SK-N-SH (cell line): ENCODE measurements around the gene CEP55. TPM values are rescaled to one million over a fixed set of nuclear protein-coding genes. Genes with fewer than 3 reads are reported as not detected.

Experiments
- CTCF ChIA-PET: fragments of 300-600, 350-600 bp; formaldehyde crosslinking; extraction: SDS; loops from one replicate; lab custom pipeline; 2021; lab: Yijun Ruan, JAX
- POLR2A ChIA-PET: fragments of 350-600 bp; sonication (Branson Sonifier 250); formaldehyde crosslinking; extraction: SDS; loops from one replicate; lab custom pipeline; 2020; ENCODE audit warnings: antibody characterized with exemption, inconsistent platforms; lab: Yijun Ruan, JAX
- DNase-seq: peaks from one replicate; pipeline ENCODE4 v3.0.0; 2012
- H2AFZ ChIP-seq: fragments of 200-600 bp; sonication (generic); 2 replicates; pipeline ENCODE4 v1.8.1; 2016; ENCODE audit warnings: antibody characterized with exemption, mild to moderate bottlenecking, low read depth
- H3F3A ChIP-seq: fragments of 200-600 bp; sonication (generic); replicated peaks from 2 replicates; pipeline ENCODE3; 2016; ENCODE audit warnings: antibody characterized with exemption, mild to moderate bottlenecking; ENCODE audit not compliant: insufficient read depth
- H3K27ac ChIP-seq, 2 experiments: fragments of 200-500 bp in 1 of 2; fragments of 200-600 bp in 1 of 2; sonication (Bioruptor generic) in 1 of 2; sonication (generic), shearing (Covaris generic) in 1 of 2; 2 replicates each; pipeline versions ENCODE4 v1.5.1 to v1.6.1; 2014 to 2016; ENCODE audit warnings: low read depth in 2 of 2, inconsistent platforms in 1 of 2, low read length in 1 of 2, mild to moderate bottlenecking in 1 of 2, mixed read lengths in 1 of 2
- H3K27me3 ChIP-seq: fragments of 200-600 bp; sonication (generic), shearing (Covaris generic); 2 replicates; pipeline ENCODE4 v1.6.1; 2016; ENCODE audit warnings: mixed run types; ENCODE audit not compliant: insufficient read depth
- H3K36me3 ChIP-seq, 2 experiments: fragments of 200-500 bp in 1 of 2; fragments of 200-600 bp in 1 of 2; sonication (Bioruptor generic) in 1 of 2; sonication (generic) in 1 of 2; replicated peaks in 1 of 2; 2 replicates each; pipeline versions ENCODE3 to v1.5.1; 2014 to 2016; ENCODE audit warnings: low read length in 1 of 2, mild to moderate bottlenecking in 1 of 2; ENCODE audit not compliant: insufficient read depth in 2 of 2, control insufficient read depth in 1 of 2
- H3K4me1 ChIP-seq, 2 experiments: fragments of 200-500 bp in 1 of 2; fragments of 200-600 bp in 1 of 2; sonication (Bioruptor generic) in 1 of 2; sonication (generic), shearing (Covaris generic) in 1 of 2; 2 replicates each; pipeline versions ENCODE4 v1.5.1 to v1.6.1; 2014 to 2016; ENCODE audit warnings: low read depth in 1 of 2, low read length in 1 of 2, mixed run types in 1 of 2; ENCODE audit not compliant: insufficient read depth in 2 of 2, control insufficient read depth in 1 of 2
- H3K4me2 ChIP-seq: fragments of 200-600 bp; sonication (generic), shearing (Covaris generic); 2 replicates; pipeline ENCODE4 v1.6.1; 2017; ENCODE audit warnings: mixed run types
- H3K4me3 ChIP-seq, 2 experiments: fragments of 200-500 bp in 1 of 2; fragments of 200-600 bp in 1 of 2; sonication (Bioruptor generic) in 1 of 2; sonication (generic), shearing (Covaris generic) in 1 of 2; 2 replicates each; pipeline versions ENCODE4 v1.5.1 to v1.8.1; 2014 to 2016; ENCODE audit warnings: low read depth in 2 of 2, inconsistent platforms in 1 of 2, low read length in 1 of 2, mild to moderate bottlenecking in 1 of 2, mixed read lengths in 1 of 2, moderate library complexity in 1 of 2
- H3K79me2 ChIP-seq: fragments of 200-600 bp; sonication (generic); 2 replicates; pipeline ENCODE4 v1.8.1; 2017; ENCODE audit warnings: mild to moderate bottlenecking; ENCODE audit not compliant: insufficient read depth
- H3K9ac ChIP-seq: fragments of 200-600 bp; sonication (generic); 2 replicates; pipeline ENCODE4 v1.6.1; 2017; ENCODE audit warnings: mixed run types
- H3K9me2 ChIP-seq: fragments of 200-600 bp; sonication (generic); 2 replicates; pipeline ENCODE4 v1.6.1; 2017; ENCODE audit warnings: mixed run types
- H3K9me3 ChIP-seq: fragments of 200-600 bp; sonication (generic); 2 replicates; pipeline ENCODE4 v1.6.1; 2017; ENCODE audit warnings: mixed run types, mild to moderate bottlenecking, moderate library complexity
- H4K20me1 ChIP-seq: fragments of 200-600 bp; sonication (generic); 2 replicates; pipeline ENCODE4 v1.6.1; 2017; ENCODE audit warnings: mild to moderate bottlenecking, mixed run types; ENCODE audit not compliant: insufficient read depth
- CHD2 ChIP-seq: fragments of 150-350 bp; IDR thresholded peaks from 2 replicates; pipeline ENCODE4 v1.6.1; 2018; ENCODE audit warnings: low read length; ENCODE audit not compliant: partially characterized antibody
- CTCF ChIP-seq: fragments of 200-600 bp; sonication (generic); IDR thresholded peaks from 2 replicates; pipeline ENCODE4 v1.6.1; 2017; ENCODE audit warnings: antibody characterized with exemption, mild to moderate bottlenecking, moderate library complexity
- FOSL2 ChIP-seq: IDR thresholded peaks from 2 replicates; pipeline ENCODE4 v1.4.0; 2012; ENCODE audit warnings: low read depth, mild to moderate bottlenecking, moderate library complexity, borderline replicate concordance
- FOXJ3 ChIP-seq: sonication (generic); formaldehyde crosslinking; IDR thresholded peaks from 2 replicates; pipeline ENCODE4 v1.5.1; 2020; ENCODE audit warnings: mild to moderate bottlenecking, missing genetic modification reagents
- FOXM1 ChIP-seq: IDR thresholded peaks from 2 replicates; pipeline ENCODE4 v1.4.0; 2012; ENCODE audit warnings: low read depth, mild to moderate bottlenecking
- GATA2 ChIP-seq: sonication (generic); formaldehyde crosslinking; IDR thresholded peaks from 2 replicates; pipeline ENCODE4 v1.5.0; 2020; ENCODE audit warnings: mild to moderate bottlenecking, missing genetic modification reagents
- IRF3 ChIP-seq: fragments of 150-350 bp; IDR thresholded peaks from 2 replicates; pipeline ENCODE4 v1.6.1; 2016; ENCODE audit warnings: mild to moderate bottlenecking, low read depth, low read length
- RCOR1 ChIP-seq: fragments of 150-350 bp; IDR thresholded peaks from 2 replicates; pipeline ENCODE4 v1.6.1; 2017; ENCODE audit warnings: antibody characterized with exemption, low read length
- RFX5 ChIP-seq: IDR thresholded peaks from 2 replicates; pipeline ENCODE4 v1.6.1; 2012; ENCODE audit warnings: mild to moderate bottlenecking, improper control_type of control experiment, low read length
- RXRA ChIP-seq: IDR thresholded peaks from 2 replicates; pipeline ENCODE4 v1.4.0; 2012; ENCODE audit warnings: low read depth, mild to moderate bottlenecking, borderline replicate concordance
- SIN3A ChIP-seq: IDR thresholded peaks from 2 replicates; pipeline ENCODE4 v1.6.1; 2012; ENCODE audit warnings: low read depth, mild to moderate bottlenecking, low read length, moderate library complexity, borderline replicate concordance
- SMC3 ChIP-seq: IDR thresholded peaks from 2 replicates; pipeline ENCODE4 v1.6.1; 2012; ENCODE audit warnings: low read depth, low read length, improper control_type of control experiment
- TAF1 ChIP-seq: IDR thresholded peaks from 2 replicates; pipeline ENCODE4 v1.6.1; 2012; ENCODE audit warnings: low read depth, mild to moderate bottlenecking, low read length, moderate library complexity, borderline replicate concordance
- TEAD4 ChIP-seq: IDR thresholded peaks from 2 replicates; pipeline ENCODE4 v1.4.0; 2012; ENCODE audit warnings: mild to moderate bottlenecking, borderline replicate concordance; ENCODE audit not compliant: insufficient read depth
- USF2 ChIP-seq: fragments of 150-350 bp; IDR thresholded peaks from 2 replicates; pipeline ENCODE4 v1.6.1; 2017; ENCODE audit warnings: antibody characterized with exemption, low read length, low read depth, borderline replicate concordance
- WGBS: methylation state at CpG from one replicate; pipeline ENCODE4 v1.1.6; 2017; ENCODE audit warnings: low lambda C conversion rate; 5-methylcytosine and 5-hydroxymethylcytosine counted together
- polyA plus RNA-seq, 3 experiments: library from polyadenylated mRNA; depleted of rRNA; stranded (reverse); fragments of >200 nt; gene quantifications; 2 replicates each; pipeline ENCODE4 v1.2.3, GENCODE V29; 2012
- TF ChIP-seq, protein P1 (sequence below): IDR thresholded peaks from 2 replicates; pipeline ENCODE4 v1.4.0; 2012; ENCODE audit warnings: low read depth

CEP55 gene
- polyA plus RNA-seq, 1 of the 3 experiments (the other 2 are of a cell fraction): 9.8 TPM

- CTCF ChIA-PET: interaction anchor here (1.0 kb wide), 1 partner anchor 22 kb away, joined by 3 read pairs; no protein-coding TSS in a partner anchor
- no peaks in the 10 kb centered on the region for H3K79me2 ChIP-seq
- H3K9me3 ChIP-seq: no peaks in the 10 kb centered on the region
- H3K9ac ChIP-seq: no peak overlapping the region
- no peak overlapping the region for H2AFZ ChIP-seq
- no peak overlapping the region for H3K4me3 ChIP-seq
- 39% methylated on average over 3 of the region's 3 CpGs for WGBS
- H4K20me1 ChIP-seq: no peaks in the 10 kb centered on the region
- no peaks in the 10 kb centered on the region for H3K36me3 ChIP-seq
- no peak for TF ChIP-seq FOXM1
- no peak for TF ChIP-seq FOXJ3
- TF ChIP-seq FOSL2: no peak
- TF ChIP-seq, protein P1, sequence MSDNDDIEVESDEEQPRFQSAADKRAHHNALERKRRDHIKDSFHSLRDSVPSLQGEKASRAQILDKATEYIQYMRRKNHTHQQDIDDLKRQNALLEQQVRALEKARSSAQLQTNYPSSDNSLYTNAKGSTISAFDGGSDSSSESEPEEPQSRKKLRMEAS: no peak
- no peak for TF ChIP-seq GATA2 (CRISPR knock-in tag)
- no peak for TF ChIP-seq USF2
- TF ChIP-seq IRF3: no peak
- no peak for TF ChIP-seq CHD2
- TF ChIP-seq RXRA: no peak
- no peak for TF ChIP-seq RCOR1
- TF ChIP-seq SMC3: no peak
- TF ChIP-seq TAF1: no peak
- TF ChIP-seq RFX5: no peak
- no peak for TF ChIP-seq SIN3A
- no peak for TF ChIP-seq TEAD4
- POLR2A ChIA-PET: no interaction called here
- no peaks in the 10 kb centered on the region for H3F3A ChIP-seq
- no peak overlapping the region for H3K27ac ChIP-seq
- no peak for DNase-seq
- no peaks in the 10 kb centered on the region for H3K9me2 ChIP-seq
- H3K4me1 ChIP-seq: no peaks in the 10 kb centered on the region
- no peak overlapping the region for H3K4me2 ChIP-seq
- H3K27me3 ChIP-seq: peaks cover 9% of the 10 kb centered on the region; the same call in 1 of the 2 replicates
Measured at GRCh38 chr10:93576888-93577287, 80.5 kb downstream of the CEP55 start.

GRCh38 chr10:93577565-93577964 is 81.2 kb downstream of the CEP55 start:
- Histone ChIP-seq H3K9ac (no peak overlapping the region), H4K20me1 (no peaks in the 10 kb centered on the region), H3K4me2 (no peak overlapping the region), H2AFZ (no peak overlapping the region), H3K9me2 (no peaks in the 10 kb centered on the region), H3F3A (no peaks in the 10 kb centered on the region), H3K79me2 (no peaks in the 10 kb centered on the region), H3K27ac (no peak overlapping the region), H3K4me1 (no peaks in the 10 kb centered on the region), H3K36me3 (no peaks in the 10 kb centered on the region), H3K4me3 (no peak overlapping the region), H3K27me3 (peaks cover 9% of the 10 kb centered on the region; the same call in 1 of the 2 replicates), H3K9me3 (no peaks in the 10 kb centered on the region)
- WGBS: 51% methylated on average over 3 of the region's 3 CpGs
- ChIA-PET CTCF (interaction anchor here (1.0 kb wide), 1 partner anchor 23 kb away, joined by 3 read pairs; no protein-coding TSS in a partner anchor), POLR2A (no interaction called here)
- DNase-seq: no peak
- TF ChIP-seq CTCF: no peak
- TF ChIP-seq FOXJ3: no peak
